SK-N-SH (cell line): ENCODE measurements around the gene THADA. TPM values are rescaled to one million over a fixed set of nuclear protein-coding genes. Genes with fewer than 3 reads are reported as not detected.

Experiments
- CTCF ChIA-PET: fragments of 300-600, 350-600 bp; formaldehyde crosslinking; extraction: SDS; loops from one replicate; lab custom pipeline; 2021; lab: Yijun Ruan, JAX
- POLR2A ChIA-PET: fragments of 350-600 bp; sonication (Branson Sonifier 250); formaldehyde crosslinking; extraction: SDS; loops from one replicate; lab custom pipeline; 2020; ENCODE audit warnings: antibody characterized with exemption, inconsistent platforms; lab: Yijun Ruan, JAX
- DNase-seq: peaks from one replicate; pipeline ENCODE4 v3.0.0; 2012
- H2AFZ ChIP-seq: fragments of 200-600 bp; sonication (generic); 2 replicates; pipeline ENCODE4 v1.8.1; 2016; ENCODE audit warnings: antibody characterized with exemption, mild to moderate bottlenecking, low read depth
- H3F3A ChIP-seq: fragments of 200-600 bp; sonication (generic); replicated peaks from 2 replicates; pipeline ENCODE3; 2016; ENCODE audit warnings: antibody characterized with exemption, mild to moderate bottlenecking; ENCODE audit not compliant: insufficient read depth
- H3K27ac ChIP-seq, 2 experiments: fragments of 200-500 bp in 1 of 2; fragments of 200-600 bp in 1 of 2; sonication (Bioruptor generic) in 1 of 2; sonication (generic), shearing (Covaris generic) in 1 of 2; 2 replicates each; pipeline versions ENCODE4 v1.5.1 to v1.6.1; 2014 to 2016; ENCODE audit warnings: low read depth in 2 of 2, inconsistent platforms in 1 of 2, low read length in 1 of 2, mild to moderate bottlenecking in 1 of 2, mixed read lengths in 1 of 2
- H3K27me3 ChIP-seq: fragments of 200-600 bp; sonication (generic), shearing (Covaris generic); 2 replicates; pipeline ENCODE4 v1.6.1; 2016; ENCODE audit warnings: mixed run types; ENCODE audit not compliant: insufficient read depth
- H3K36me3 ChIP-seq, 2 experiments: fragments of 200-500 bp in 1 of 2; fragments of 200-600 bp in 1 of 2; sonication (Bioruptor generic) in 1 of 2; sonication (generic) in 1 of 2; replicated peaks in 1 of 2; 2 replicates each; pipeline versions ENCODE3 to v1.5.1; 2014 to 2016; ENCODE audit warnings: low read length in 1 of 2, mild to moderate bottlenecking in 1 of 2; ENCODE audit not compliant: insufficient read depth in 2 of 2, control insufficient read depth in 1 of 2
- H3K4me1 ChIP-seq, 2 experiments: fragments of 200-500 bp in 1 of 2; fragments of 200-600 bp in 1 of 2; sonication (Bioruptor generic) in 1 of 2; sonication (generic), shearing (Covaris generic) in 1 of 2; 2 replicates each; pipeline versions ENCODE4 v1.5.1 to v1.6.1; 2014 to 2016; ENCODE audit warnings: low read depth in 1 of 2, low read length in 1 of 2, mixed run types in 1 of 2; ENCODE audit not compliant: insufficient read depth in 2 of 2, control insufficient read depth in 1 of 2
- H3K4me2 ChIP-seq: fragments of 200-600 bp; sonication (generic), shearing (Covaris generic); 2 replicates; pipeline ENCODE4 v1.6.1; 2017; ENCODE audit warnings: mixed run types
- H3K4me3 ChIP-seq, 2 experiments: fragments of 200-500 bp in 1 of 2; fragments of 200-600 bp in 1 of 2; sonication (Bioruptor generic) in 1 of 2; sonication (generic), shearing (Covaris generic) in 1 of 2; 2 replicates each; pipeline versions ENCODE4 v1.5.1 to v1.8.1; 2014 to 2016; ENCODE audit warnings: low read depth in 2 of 2, inconsistent platforms in 1 of 2, low read length in 1 of 2, mild to moderate bottlenecking in 1 of 2, mixed read lengths in 1 of 2, moderate library complexity in 1 of 2
- H3K79me2 ChIP-seq: fragments of 200-600 bp; sonication (generic); 2 replicates; pipeline ENCODE4 v1.8.1; 2017; ENCODE audit warnings: mild to moderate bottlenecking; ENCODE audit not compliant: insufficient read depth
- H3K9ac ChIP-seq: fragments of 200-600 bp; sonication (generic); 2 replicates; pipeline ENCODE4 v1.6.1; 2017; ENCODE audit warnings: mixed run types
- H3K9me2 ChIP-seq: fragments of 200-600 bp; sonication (generic); 2 replicates; pipeline ENCODE4 v1.6.1; 2017; ENCODE audit warnings: mixed run types
- H3K9me3 ChIP-seq: fragments of 200-600 bp; sonication (generic); 2 replicates; pipeline ENCODE4 v1.6.1; 2017; ENCODE audit warnings: mixed run types, mild to moderate bottlenecking, moderate library complexity
- H4K20me1 ChIP-seq: fragments of 200-600 bp; sonication (generic); 2 replicates; pipeline ENCODE4 v1.6.1; 2017; ENCODE audit warnings: mild to moderate bottlenecking, mixed run types; ENCODE audit not compliant: insufficient read depth
- CHD2 ChIP-seq: fragments of 150-350 bp; IDR thresholded peaks from 2 replicates; pipeline ENCODE4 v1.6.1; 2018; ENCODE audit warnings: low read length; ENCODE audit not compliant: partially characterized antibody
- FOXJ3 ChIP-seq: sonication (generic); formaldehyde crosslinking; IDR thresholded peaks from 2 replicates; pipeline ENCODE4 v1.5.1; 2020; ENCODE audit warnings: mild to moderate bottlenecking, missing genetic modification reagents
- GABPA ChIP-seq: IDR thresholded peaks from 2 replicates; pipeline ENCODE4 v1.4.0; 2012; ENCODE audit warnings: low read depth, mild to moderate bottlenecking
- IRF3 ChIP-seq: fragments of 150-350 bp; IDR thresholded peaks from 2 replicates; pipeline ENCODE4 v1.6.1; 2016; ENCODE audit warnings: mild to moderate bottlenecking, low read depth, low read length
- JUND ChIP-seq: IDR thresholded peaks from 2 replicates; pipeline ENCODE4 v1.4.0; 2012
- MEF2A ChIP-seq: IDR thresholded peaks from 2 replicates; pipeline ENCODE4 v1.4.0; 2012; ENCODE audit warnings: low read depth, borderline replicate concordance
- MXI1 ChIP-seq: IDR thresholded peaks from 2 replicates; pipeline ENCODE4 v1.6.1; 2012; ENCODE audit warnings: mild to moderate bottlenecking, low read depth, low read length, improper control_type of control experiment
- NFIC ChIP-seq: IDR thresholded peaks from 2 replicates; pipeline ENCODE4 v1.4.0; 2012; ENCODE audit warnings: borderline replicate concordance
- NRF1 ChIP-seq: IDR thresholded peaks from 2 replicates; pipeline ENCODE4 v1.6.1; 2012; ENCODE audit warnings: low read depth, mild to moderate bottlenecking, low read length
- RAD21 ChIP-seq: IDR thresholded peaks from 2 replicates; pipeline ENCODE4 v1.6.1; 2012; ENCODE audit warnings: mild to moderate bottlenecking, low read length
- RXRA ChIP-seq: IDR thresholded peaks from 2 replicates; pipeline ENCODE4 v1.4.0; 2012; ENCODE audit warnings: low read depth, mild to moderate bottlenecking, borderline replicate concordance
- SIN3A ChIP-seq: IDR thresholded peaks from 2 replicates; pipeline ENCODE4 v1.6.1; 2012; ENCODE audit warnings: low read depth, mild to moderate bottlenecking, low read length, moderate library complexity, borderline replicate concordance
- SMC3 ChIP-seq: IDR thresholded peaks from 2 replicates; pipeline ENCODE4 v1.6.1; 2012; ENCODE audit warnings: low read depth, low read length, improper control_type of control experiment
- TAF1 ChIP-seq: IDR thresholded peaks from 2 replicates; pipeline ENCODE4 v1.6.1; 2012; ENCODE audit warnings: low read depth, mild to moderate bottlenecking, low read length, moderate library complexity, borderline replicate concordance
- TCF12 ChIP-seq: IDR thresholded peaks from 2 replicates; pipeline ENCODE4 v1.4.0; 2012
- YY1 ChIP-seq: IDR thresholded peaks from 2 replicates; pipeline ENCODE4 v1.4.0; 2012; ENCODE audit warnings: low read depth, mild to moderate bottlenecking
- ZBTB33 ChIP-seq: IDR thresholded peaks from 2 replicates; pipeline ENCODE4 v1.4.0; 2012; ENCODE audit warnings: low read depth, borderline replicate concordance
- WGBS: methylation state at CpG from one replicate; pipeline ENCODE4 v1.1.6; 2017; ENCODE audit warnings: low lambda C conversion rate; 5-methylcytosine and 5-hydroxymethylcytosine counted together
- polyA plus RNA-seq, 3 experiments: library from polyadenylated mRNA; depleted of rRNA; stranded (reverse); fragments of >200 nt; gene quantifications; 2 replicates each; pipeline ENCODE4 v1.2.3, GENCODE V29; 2012
- TF ChIP-seq, protein P1 (sequence below): fragments of 150-350 bp; IDR thresholded peaks from 2 replicates; pipeline ENCODE4 v1.6.1; 2017; ENCODE audit warnings: antibody characterized with exemption, low read length, low read depth, borderline replicate concordance
- TF ChIP-seq, protein P2 (sequence below): IDR thresholded peaks from 2 replicates; pipeline ENCODE4; 2012

THADA gene
- polyA plus RNA-seq, 1 of the 3 experiments (the other 2 are of a cell fraction), result 25.6 TPM

GRCh38 chr2:43391201-43391877 lies 204.5 kb downstream of the THADA start:
- Histone ChIP-seq H3K9ac (no peak overlapping the region), H3K9me2 (no peaks in the 10 kb centered on the region), H3K27me3 (no peaks in the 10 kb centered on the region), H3K9me3 (no peaks in the 10 kb centered on the region), H3K79me2 (no peaks in the 10 kb centered on the region), H3K4me2 (peak overlapping the region; percentile 35; the same call in 1 of the 2 replicates), H4K20me1 (no peaks in the 10 kb centered on the region), H3K27ac (peak overlapping the region; percentile 73 to 86), H3F3A (peaks cover 17% of the 10 kb centered on the region), H3K4me3 (no peak overlapping the region), H2AFZ (no peak overlapping the region), H3K36me3 (peaks cover 6 to 8% of the 10 kb centered on the region in 2 experiments), H3K4me1 (peaks cover 11 to 37% of the 10 kb centered on the region in 2 experiments; a peak in 3 of 4 replicates)
- ChIA-PET POLR2A (interaction anchor here (0.6 kb wide), 1 partner anchor 19 kb away, joined by 3 read pairs; no protein-coding TSS in a partner anchor), CTCF (interaction anchor here (0.7 to 1.7 kb wide), 8 partner anchors 17 to 581 kb away, joined by 3 to 5 read pairs (median 3); no protein-coding TSS in a partner anchor)
- no peak for DNase-seq
- TF ChIP-seq, protein P1, sequence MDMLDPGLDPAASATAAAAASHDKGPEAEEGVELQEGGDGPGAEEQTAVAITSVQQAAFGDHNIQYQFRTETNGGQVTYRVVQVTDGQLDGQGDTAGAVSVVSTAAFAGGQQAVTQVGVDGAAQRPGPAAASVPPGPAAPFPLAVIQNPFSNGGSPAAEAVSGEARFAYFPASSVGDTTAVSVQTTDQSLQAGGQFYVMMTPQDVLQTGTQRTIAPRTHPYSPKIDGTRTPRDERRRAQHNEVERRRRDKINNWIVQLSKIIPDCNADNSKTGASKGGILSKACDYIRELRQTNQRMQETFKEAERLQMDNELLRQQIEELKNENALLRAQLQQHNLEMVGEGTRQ, result no peak
- no peak for TF ChIP-seq FOXJ3 (CRISPR knock-in tag)
- no peak for TF ChIP-seq GABPA
- TF ChIP-seq YY1, result no peak
- TF ChIP-seq CHD2, result peak; percentile 3
- no peak for TF ChIP-seq RXRA
- TF ChIP-seq MEF2A, result no peak
- WGBS, result 25% methylated on average over 2 of the region's 2 CpGs

GRCh38 chr2:43389581-43390466 lies 206.0 kb downstream of the THADA start:
- Histone ChIP-seq H3K9me2 (no peaks in the 10 kb centered on the region), H3K27ac (peak overlapping the region in 1 of 2 experiments; percentile 40; a peak in 2 of 4 replicates), H3K4me3 (no peak overlapping the region), H3K4me1 (peaks cover 11 to 34% of the 10 kb centered on the region in 2 experiments; a peak in 3 of 4 replicates), H3K79me2 (no peaks in the 10 kb centered on the region), H3K36me3 (peaks cover 0 to under 1% of the 10 kb centered on the region in 2 experiments), H4K20me1 (no peaks in the 10 kb centered on the region), H2AFZ (no peak overlapping the region), H3F3A (peaks cover 17% of the 10 kb centered on the region), H3K27me3 (no peaks in the 10 kb centered on the region), H3K9me3 (no peaks in the 10 kb centered on the region), H3K4me2 (no peak overlapping the region), H3K9ac (no peak overlapping the region)
- no peak for DNase-seq
- WGBS, result 82% methylated on average over 6 of the region's 6 CpGs
- ChIA-PET CTCF (interaction anchor here (1.0 to 1.8 kb wide), 7 partner anchors 13 to 366 kb away, joined by 3 to 8 read pairs (median 4); no protein-coding TSS in a partner anchor), POLR2A (interaction anchor here (0.8 to 1.2 kb wide), 2 partner anchors 19 to 163 kb away, joined by 3 to 4 read pairs; partner anchors contain the start of gene ZFP36L2)
- TF ChIP-seq, protein P2, sequence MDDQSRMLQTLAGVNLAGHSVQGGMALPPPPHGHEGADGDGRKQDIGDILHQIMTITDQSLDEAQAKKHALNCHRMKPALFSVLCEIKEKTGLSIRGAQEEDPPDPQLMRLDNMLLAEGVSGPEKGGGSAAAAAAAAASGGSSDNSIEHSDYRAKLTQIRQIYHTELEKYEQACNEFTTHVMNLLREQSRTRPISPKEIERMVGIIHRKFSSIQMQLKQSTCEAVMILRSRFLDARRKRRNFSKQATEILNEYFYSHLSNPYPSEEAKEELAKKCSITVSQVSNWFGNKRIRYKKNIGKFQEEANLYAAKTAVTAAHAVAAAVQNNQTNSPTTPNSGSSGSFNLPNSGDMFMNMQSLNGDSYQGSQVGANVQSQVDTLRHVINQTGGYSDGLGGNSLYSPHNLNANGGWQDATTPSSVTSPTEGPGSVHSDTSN, result no peak
- TF ChIP-seq NRF1, result no peak
- TF ChIP-seq RAD21, result no peak
- no peak for TF ChIP-seq IRF3
- no peak for TF ChIP-seq ZBTB33
- TF ChIP-seq NFIC, result no peak
- no peak for TF ChIP-seq SMC3
- TF ChIP-seq SIN3A, result no peak
- TF ChIP-seq JUND, result no peak
- TF ChIP-seq TCF12, result no peak
- no peak for TF ChIP-seq MXI1
- no peak for TF ChIP-seq TAF1
